Bronchial epithelial cell (primary cell): ENCODE results near the gene PSMF1. TPM values are rescaled to one million over a fixed set of nuclear protein-coding genes. Genes with fewer than 3 reads are reported as not detected.

Experiments used
- DNase-seq: peaks from one replicate; pipeline ENCODE4 v3.0.0-alpha.2; 2010; ENCODE audit warnings: low read depth
- FAIRE-seq: peaks from 2 replicates; lab custom pipeline; 2011; peaks lifted over from hg19 to GRCh38; lab: Jason Lieb, UNC
- H3K27me3 ChIP-seq: 2 replicates; pipeline ENCODE4 v1.5.1; 2011; ENCODE audit warnings: low read length; ENCODE audit not compliant: control insufficient read depth, insufficient read depth
- H3K36me3 ChIP-seq: 2 replicates; pipeline ENCODE4 v1.5.1; 2011; ENCODE audit warnings: low read length; ENCODE audit not compliant: control insufficient read depth, insufficient read depth
- H3K4me3 ChIP-seq: 2 replicates; pipeline ENCODE4 v1.5.1; 2011; ENCODE audit warnings: mild to moderate bottlenecking, low read depth, low read length, control low read depth
- total RNA-seq: library from RNA; depleted of rRNA; stranded (reverse); fragments of >200 nt; gene quantifications from 2 replicates; pipeline ENCODE4 v1.2.1, GENCODE V29; 2014
- TF ChIP-seq, protein P1 (sequence below): IDR thresholded peaks from 2 replicates; pipeline ENCODE4 v1.5.1; 2011; ENCODE audit warnings: mild to moderate bottlenecking, moderate library complexity, low read length, control low read depth, inconsistent platforms; ENCODE audit not compliant: insufficient read depth, severe bottlenecking

Gene PSMF1
- total RNA-seq, 1 donor from 2014 or later: 20.3 TPM

GRCh38 chr20:1123666-1124065 is 5.3 kb downstream of the PSMF1 start:
- no peaks in the 10 kb centered on the region for H3K27me3 ChIP-seq
- no peak overlapping the region for H3K4me3 ChIP-seq
- TF ChIP-seq, protein P1, sequence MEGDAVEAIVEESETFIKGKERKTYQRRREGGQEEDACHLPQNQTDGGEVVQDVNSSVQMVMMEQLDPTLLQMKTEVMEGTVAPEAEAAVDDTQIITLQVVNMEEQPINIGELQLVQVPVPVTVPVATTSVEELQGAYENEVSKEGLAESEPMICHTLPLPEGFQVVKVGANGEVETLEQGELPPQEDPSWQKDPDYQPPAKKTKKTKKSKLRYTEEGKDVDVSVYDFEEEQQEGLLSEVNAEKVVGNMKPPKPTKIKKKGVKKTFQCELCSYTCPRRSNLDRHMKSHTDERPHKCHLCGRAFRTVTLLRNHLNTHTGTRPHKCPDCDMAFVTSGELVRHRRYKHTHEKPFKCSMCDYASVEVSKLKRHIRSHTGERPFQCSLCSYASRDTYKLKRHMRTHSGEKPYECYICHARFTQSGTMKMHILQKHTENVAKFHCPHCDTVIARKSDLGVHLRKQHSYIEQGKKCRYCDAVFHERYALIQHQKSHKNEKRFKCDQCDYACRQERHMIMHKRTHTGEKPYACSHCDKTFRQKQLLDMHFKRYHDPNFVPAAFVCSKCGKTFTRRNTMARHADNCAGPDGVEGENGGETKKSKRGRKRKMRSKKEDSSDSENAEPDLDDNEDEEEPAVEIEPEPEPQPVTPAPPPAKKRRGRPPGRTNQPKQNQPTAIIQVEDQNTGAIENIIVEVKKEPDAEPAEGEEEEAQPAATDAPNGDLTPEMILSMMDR: no peak
- DNase-seq: no peak
- peaks cover 12% of the 10 kb centered on the region for H3K36me3 ChIP-seq
- no peak for FAIRE-seq

- FAIRE-seq (no peak), DNase-seq (no peak)
- no peak overlapping the region for H3K4me3 ChIP-seq
- TF ChIP-seq, protein P1: no peak
- H3K27me3 ChIP-seq: no peaks in the 10 kb centered on the region
- H3K36me3 ChIP-seq: peaks cover 16% of the 10 kb centered on the region
Observed at GRCh38 chr20:1124421-1124820, 6.0 kb downstream of the PSMF1 start.

- DNase-seq (no peak), FAIRE-seq (no peak)
- no peak overlapping the region for H3K4me3 ChIP-seq
- H3K27me3 ChIP-seq: no peaks in the 10 kb centered on the region
- H3K36me3 ChIP-seq: peaks cover 17% of the 10 kb centered on the region
- TF ChIP-seq, protein P1: no peak
Observed at GRCh38 chr20:1125277-1125676, 6.9 kb downstream of the PSMF1 start.

GRCh38 chr20:1127840-1128239 is 9.4 kb downstream of the PSMF1 start:
- FAIRE-seq (no peak), DNase-seq (peak; percentile 53)
- no peak overlapping the region for H3K4me3 ChIP-seq
- no peaks in the 10 kb centered on the region for H3K27me3 ChIP-seq
- TF ChIP-seq, protein P1: no peak
- H3K36me3 ChIP-seq: peaks cover 22% of the 10 kb centered on the region

- DNase-seq (no peak), FAIRE-seq (no peak)
- H3K27me3 ChIP-seq: no peaks in the 10 kb centered on the region
- TF ChIP-seq, protein P1: no peak
- no peak overlapping the region for H3K4me3 ChIP-seq
- H3K36me3 ChIP-seq: peaks cover 29% of the 10 kb centered on the region
Observed at GRCh38 chr20:1130058-1130694, 11.8 kb downstream of the PSMF1 start.

DNA sequence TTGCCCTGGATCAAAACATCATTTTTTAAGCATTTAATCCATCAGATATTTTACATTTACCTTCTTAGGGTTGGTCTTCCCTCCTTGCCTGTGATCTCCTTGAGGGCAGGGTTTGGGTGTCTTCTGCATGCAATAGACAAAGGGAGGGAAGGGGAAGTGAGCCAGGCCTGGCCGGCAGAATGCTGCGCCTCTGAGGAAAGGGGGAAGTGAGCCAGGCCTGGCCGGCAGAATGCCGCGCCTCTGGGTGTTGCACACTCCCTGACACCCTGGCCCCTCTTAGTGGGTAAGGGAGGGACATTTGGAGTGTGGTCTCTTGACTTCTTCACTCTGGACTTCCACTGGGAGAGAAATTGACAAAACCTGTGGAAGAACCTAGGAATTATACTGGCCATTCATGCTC is 12.4 kb downstream of the PSMF1 start:
- no peak for FAIRE-seq
- TF ChIP-seq, protein P1: no peak

More for the DNA sequence above, 12.4 kb downstream of the PSMF1 start:
- Histone ChIP-seq H3K36me3 (peaks cover 30% of the 10 kb centered on the region), H3K27me3 (no peaks in the 10 kb centered on the region), H3K4me3 (no peak overlapping the region)
- DNase-seq: no peak
